Vagina (tissue), 2 donors: ENCODE measurements around the gene PRKAG2. TPM values are rescaled to one million over a fixed set of nuclear protein-coding genes. Genes with fewer than 3 reads are reported as not detected.
"Not testable (repeated sequence)": the region's sequence is repeated elsewhere in the genome, so short reads cannot be mapped to it uniquely, and the experiment has no call there.

Source experiments
- DNase-seq, 2 donors: peaks; one replicate each; pipeline ENCODE4 v3.0.0-alpha.2; 2017; ENCODE audit errors: extremely low spot score in 2 of 2
- H3K27ac ChIP-seq: fragments of 200-600 bp; sonication (generic); one replicate; pipeline ENCODE4 v1.5.1; 2019
- H3K27me3 ChIP-seq: fragments of 200-600 bp; sonication (generic); one replicate; pipeline ENCODE4 v1.5.1; 2019
- H3K36me3 ChIP-seq, 2 donors: fragments of 200-600 bp; sonication (generic); one replicate each; pipeline ENCODE4 v1.5.1; 2017 to 2019
- H3K4me1 ChIP-seq: fragments of 200-600 bp; sonication (generic); one replicate; pipeline ENCODE4 v1.5.1; 2019
- H3K4me3 ChIP-seq, 2 donors: fragments of 200-600 bp; sonication (generic); 1 replicate in 1 of 2; 2 replicates in 1 of 2; pipeline ENCODE4 v1.5.1; 2016 to 2019
- H3K9me3 ChIP-seq: fragments of 200-600 bp; sonication (generic); one replicate; pipeline ENCODE4 v1.5.1; 2019
- CTCF ChIP-seq, 3 experiments: fragments of 450-650 bp in 2 of 3; fragments of 200-600 bp in 1 of 3; sonication (generic) in 1 of 3; IDR thresholded peaks; one replicate each; pipeline ENCODE4 v1.5.1; 2017 to 2019; ENCODE audit warnings: antibody characterized with exemption in 3 of 3, mild to moderate bottlenecking in 2 of 3, moderate library complexity in 2 of 3
- POLR2A ChIP-seq, 2 donors: fragments of 450-650 bp; IDR thresholded peaks; one replicate each; pipeline ENCODE4 v1.6.1; 2017; ENCODE audit warnings: antibody characterized with exemption in 2 of 2, mild to moderate bottlenecking in 2 of 2, moderate library complexity in 2 of 2
- POLR2AphosphoS5 ChIP-seq, 2 donors: sonication (generic); formaldehyde crosslinking; IDR thresholded peaks; one replicate each; pipeline ENCODE4 v1.9.0; 2017; ENCODE audit warnings: antibody characterized with exemption in 2 of 2, mild to moderate bottlenecking in 2 of 2, low read depth in 1 of 2; ENCODE audit not compliant: insufficient read depth in 1 of 2
- intact Hi-C: fragments of 100-400 bp; cut with DNase I; formaldehyde crosslinking; loops from one replicate; pipeline ENCODE4 v1.15.1; 2023
- total RNA-seq: library from RNA; depleted of rRNA; stranded (reverse); fragments of >200 nt; gene quantifications from one replicate; pipeline ENCODE4 v1.2.3, GENCODE V29; 2016

The PRKAG2 gene
- total RNA-seq, 1 donor from 2014 or later: 25.0 TPM

GRCh38 chr7:151877911-151878835 lies 1.3 kb upstream of the PRKAG2 start:
- Histone ChIP-seq H3K27me3 (no peaks in the 10 kb centered on the region), H3K27ac (peak overlapping the region; percentile 95), H3K36me3 (no peaks in the 10 kb centered on the region), H3K4me3 (peak overlapping the region; percentile 93 to 99), H3K4me1 (peaks cover 22% of the 10 kb centered on the region), H3K9me3 (no peaks in the 10 kb centered on the region)
- no peak for DNase-seq
- TF ChIP-seq POLR2AphosphoS5 (IDR thresholded peaks at IDR 0.05; ENCODE audit: insufficient read depth in 1 of 2, low read depth in 1 of 2) (peak in 1 of 2 donors; percentile 30), CTCF (IDR thresholded peaks at IDR 0.05) (no peak), POLR2A (IDR thresholded peaks at IDR 0.05) (no peak)
- intact Hi-C loops: no loop called here

GRCh38 chr7:151875942-151876898 lies 695 bp downstream of the PRKAG2 start:
- no peaks in the 10 kb centered on the region for H3K9me3 ChIP-seq
- TF ChIP-seq CTCF (IDR thresholded peaks at IDR 0.05) (no peak), POLR2AphosphoS5 (IDR thresholded peaks at IDR 0.05; ENCODE audit: insufficient read depth in 1 of 2, low read depth in 1 of 2) (peak in 1 of 2 donors; percentile 64), POLR2A (IDR thresholded peaks at IDR 0.05) (peak in 1 of 2 donors; percentile 17)
- peak overlapping the region; percentile 95 for H3K27ac ChIP-seq
- no peak for DNase-seq
- peaks cover 26% of the 10 kb centered on the region for H3K4me1 ChIP-seq
- intact Hi-C loops: loop anchor here (2.0 kb wide), 1 partner anchor 151 kb away; no protein-coding TSS in a partner anchor
- H3K27me3 ChIP-seq: no peaks in the 10 kb centered on the region
- H3K36me3 ChIP-seq: no peaks in the 10 kb centered on the region
- peak overlapping the region; percentile 93 to 99 for H3K4me3 ChIP-seq

GRCh38 chr7:151874479-151874878 lies 2.4 kb downstream of the PRKAG2 start:
- H3K36me3 ChIP-seq, DNase-seq, H3K9me3 ChIP-seq, H3K27me3 ChIP-seq: not testable (repeated sequence)
- intact Hi-C loops: loop anchor here (2.0 kb wide), 1 partner anchor 152 kb away; no protein-coding TSS in a partner anchor
- Histone ChIP-seq H3K4me3 (peak overlapping the region in 1 of 2 donors; percentile 93), H3K27ac (peak overlapping the region; percentile 95), H3K4me1 (peaks cover 43% of the 10 kb centered on the region)

- no peaks in the 10 kb centered on the region for H3K36me3 ChIP-seq
- H3K27ac ChIP-seq: no peak overlapping the region
- H3K4me3 ChIP-seq: no peak overlapping the region
- H3K9me3 ChIP-seq: no peaks in the 10 kb centered on the region
- TF ChIP-seq POLR2A (IDR thresholded peaks at IDR 0.05) (no peak), CTCF (IDR thresholded peaks at IDR 0.05) (no peak), POLR2AphosphoS5 (IDR thresholded peaks at IDR 0.05; ENCODE audit: insufficient read depth in 1 of 2, low read depth in 1 of 2) (no peak)
- no peaks in the 10 kb centered on the region for H3K27me3 ChIP-seq
- DNase-seq: no peak
- H3K4me1 ChIP-seq: peaks cover 51% of the 10 kb centered on the region
- intact Hi-C loops: no loop called here
Measured at GRCh38 chr7:151873402-151873965, 3.4 kb downstream of the PRKAG2 start.
